ENCODE data around the gene MPPED1.

MPPED1 gene

GRCh38 chr22:43398910-43399309 lies 12.9 kb upstream of the MPPED1 start:
- H3K4me1 ChIP-seq (ENCODE audit: insufficient read depth, low read length) = no peaks in the 10 kb centered on the region
- H3K36me3 ChIP-seq (ENCODE audit: insufficient read depth, low read length) = no peaks in the 10 kb centered on the region
- no peak overlapping the region for H3K9ac ChIP-seq (ENCODE audit: low read depth, low read length)
- H3K9me3 ChIP-seq (ENCODE audit: control insufficient read depth, insufficient read depth, low read length) = no peaks in the 10 kb centered on the region

- no peaks in the 10 kb centered on the region for H3K36me3 ChIP-seq (ENCODE audit: insufficient read depth, low read length)
- no peaks in the 10 kb centered on the region for H3K9me3 ChIP-seq (ENCODE audit: control insufficient read depth, insufficient read depth, low read length)
- H3K4me1 ChIP-seq (ENCODE audit: insufficient read depth, low read length) = no peaks in the 10 kb centered on the region
- H3K9ac ChIP-seq (ENCODE audit: low read depth, low read length) = no peak overlapping the region
Observed at GRCh38 chr22:43399338-43399979, 12.4 kb upstream of the MPPED1 start.

DNA sequence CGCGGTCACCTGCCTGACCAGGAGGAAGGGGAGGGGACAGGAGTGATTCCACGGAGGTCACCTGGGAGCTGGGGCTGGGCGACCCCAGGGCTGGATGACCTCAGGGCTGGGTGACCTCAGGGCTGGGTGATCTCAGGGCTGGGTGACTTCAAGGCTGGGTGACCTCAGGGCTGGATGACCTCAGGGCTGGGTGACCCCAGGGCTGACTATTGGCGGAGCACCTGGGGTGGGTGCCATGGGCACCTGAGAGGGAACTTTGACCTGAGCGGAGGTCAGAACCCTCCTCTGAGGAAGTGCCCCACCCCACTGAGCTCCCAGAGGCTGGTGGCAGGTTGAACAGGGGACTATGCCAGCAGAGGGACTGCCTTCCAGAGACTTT lies 11.8 kb upstream of the MPPED1 start:
- Histone ChIP-seq H3K36me3 (ENCODE audit: insufficient read depth, low read length) (no peaks in the 10 kb centered on the region), H3K9me3 (ENCODE audit: control insufficient read depth, insufficient read depth, low read length) (no peaks in the 10 kb centered on the region), H3K9ac (ENCODE audit: low read depth, low read length) (no peak overlapping the region), H3K4me1 (ENCODE audit: insufficient read depth, low read length) (no peaks in the 10 kb centered on the region)

- Histone ChIP-seq H3K9ac (ENCODE audit: low read depth, low read length) (no peak overlapping the region), H3K9me3 (ENCODE audit: control insufficient read depth, insufficient read depth, low read length) (no peaks in the 10 kb centered on the region)
Observed at GRCh38 chr22:43400449-43400848, 11.4 kb upstream of the MPPED1 start.

GRCh38 chr22:43401233-43401632 lies 10.6 kb upstream of the MPPED1 start:
- Histone ChIP-seq H3K4me1 (ENCODE audit: insufficient read depth, low read length) (no peaks in the 10 kb centered on the region), H3K36me3 (ENCODE audit: insufficient read depth, low read length) (no peaks in the 10 kb centered on the region), H3K9me3 (ENCODE audit: control insufficient read depth, insufficient read depth, low read length) (no peaks in the 10 kb centered on the region), H3K9ac (ENCODE audit: low read depth, low read length) (no peak overlapping the region)

More at GRCh38 chr22:43400449-43400848, 11.4 kb upstream of the MPPED1 start:
- Histone ChIP-seq H3K4me1 (ENCODE audit: insufficient read depth, low read length) (no peaks in the 10 kb centered on the region), H3K36me3 (ENCODE audit: insufficient read depth, low read length) (no peaks in the 10 kb centered on the region)

DNA sequence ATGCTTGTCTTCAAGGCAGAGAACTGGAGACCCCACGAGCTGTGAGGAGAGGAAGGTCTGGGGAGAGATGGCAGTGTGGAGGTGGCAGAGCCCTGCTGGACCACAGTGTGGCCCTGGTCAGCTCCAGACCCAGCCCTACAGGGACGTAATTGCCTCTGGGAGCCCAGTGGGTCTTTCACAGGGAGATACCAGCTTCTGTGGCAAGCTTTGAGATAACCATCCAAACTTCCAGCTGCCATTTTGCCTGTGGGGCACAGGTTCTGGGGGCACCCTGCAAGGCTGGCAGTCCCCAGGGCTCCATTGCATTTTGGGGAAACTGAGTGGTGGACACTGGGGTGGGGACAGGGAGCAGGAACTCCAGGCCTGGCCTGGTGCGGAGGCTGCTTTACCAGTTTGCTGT lies 10.2 kb upstream of the MPPED1 start:
- Histone ChIP-seq H3K36me3 (ENCODE audit: insufficient read depth, low read length) (no peaks in the 10 kb centered on the region), H3K9ac (ENCODE audit: low read depth, low read length) (no peak overlapping the region), H3K9me3 (ENCODE audit: control insufficient read depth, insufficient read depth, low read length) (no peaks in the 10 kb centered on the region), H3K4me1 (ENCODE audit: insufficient read depth, low read length) (no peaks in the 10 kb centered on the region)

- no peaks in the 10 kb centered on the region for H3K36me3 ChIP-seq (ENCODE audit: insufficient read depth, low read length)
- H3K9me3 ChIP-seq (ENCODE audit: control insufficient read depth, insufficient read depth, low read length) = no peaks in the 10 kb centered on the region
- H3K9ac ChIP-seq (ENCODE audit: low read depth, low read length) = no peak overlapping the region
- H3K4me1 ChIP-seq (ENCODE audit: insufficient read depth, low read length) = no peaks in the 10 kb centered on the region
Observed at GRCh38 chr22:43402128-43402527, 9.7 kb upstream of the MPPED1 start.

DNA sequence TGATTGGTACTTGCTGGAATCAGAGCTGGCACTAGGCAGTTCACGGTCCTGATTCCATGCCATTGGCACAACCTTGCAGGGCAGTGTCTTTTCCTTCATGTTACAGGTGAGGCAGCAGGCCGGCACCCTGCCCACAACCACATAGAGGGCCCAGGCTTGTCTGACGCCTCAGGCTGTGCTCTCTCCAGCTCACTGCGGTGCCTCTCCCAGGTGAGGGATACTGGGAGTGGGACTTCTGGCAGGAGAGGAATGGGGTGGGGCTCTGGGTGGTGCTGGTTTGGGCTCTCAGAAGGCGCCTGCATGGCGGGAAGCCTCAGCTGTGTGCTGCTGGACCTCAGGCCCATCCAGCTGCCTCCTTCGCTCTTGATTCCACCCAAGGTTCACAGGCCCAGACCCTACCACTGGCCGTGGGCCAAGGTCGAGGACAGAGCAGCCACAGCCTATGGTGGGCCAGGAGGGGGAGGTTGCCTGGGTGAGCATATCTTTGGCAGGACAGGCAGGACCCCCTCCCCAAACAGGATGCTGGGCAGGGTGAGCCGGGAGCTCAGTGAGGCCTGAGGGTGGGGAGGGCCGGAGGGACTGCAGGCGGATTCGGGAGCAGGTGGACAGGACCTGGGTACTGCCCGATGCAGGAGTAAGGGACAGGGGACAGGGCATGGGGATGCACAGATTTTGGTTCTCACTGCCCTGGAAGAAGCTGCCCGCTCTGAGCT lies 7.0 kb upstream of the MPPED1 start:
- Histone ChIP-seq H3K9me3 (ENCODE audit: control insufficient read depth, insufficient read depth, low read length) (no peaks in the 10 kb centered on the region), H3K4me1 (ENCODE audit: insufficient read depth, low read length) (no peaks in the 10 kb centered on the region)

DNA sequence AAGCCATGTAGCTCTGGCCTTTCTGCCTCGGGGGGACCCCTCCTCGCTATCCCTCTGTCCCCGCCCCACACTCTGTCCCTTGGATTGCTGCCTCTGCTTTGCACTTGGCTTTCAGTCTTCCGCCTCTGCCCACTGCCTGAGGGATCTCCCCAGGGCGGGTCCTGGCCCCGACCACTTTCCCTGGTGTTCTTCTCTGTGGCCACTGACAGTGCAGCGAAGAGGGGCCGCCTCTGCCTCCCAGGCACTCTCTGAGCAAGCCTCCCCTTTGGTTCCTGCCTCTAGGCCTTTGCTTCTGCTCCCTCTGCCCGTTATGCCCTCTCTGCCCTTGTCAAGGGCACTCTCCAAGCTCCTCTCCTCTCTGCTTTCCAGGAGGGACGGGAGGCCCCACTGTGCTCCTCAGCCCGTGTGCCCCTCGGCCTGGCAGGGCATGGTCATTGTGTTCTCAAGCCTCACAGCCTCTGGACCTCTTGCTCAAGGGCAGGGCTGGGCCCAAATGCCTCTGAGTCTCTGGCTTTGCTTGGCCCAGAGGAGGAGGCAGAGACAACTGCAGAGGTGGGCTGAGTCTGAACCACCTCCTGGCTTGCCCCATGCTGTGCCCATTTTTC lies 5.5 kb upstream of the MPPED1 start:
- Histone ChIP-seq H3K9ac (ENCODE audit: low read depth, low read length) (no peak overlapping the region), H3K36me3 (ENCODE audit: insufficient read depth, low read length) (no peaks in the 10 kb centered on the region), H3K9me3 (ENCODE audit: control insufficient read depth, insufficient read depth, low read length) (no peaks in the 10 kb centered on the region), H3K4me1 (ENCODE audit: insufficient read depth, low read length) (no peaks in the 10 kb centered on the region; the same call in 1 of the 2 replicates)

More for the DNA sequence above, 7.0 kb upstream of the MPPED1 start:
- H3K36me3 ChIP-seq (ENCODE audit: insufficient read depth, low read length) = no peaks in the 10 kb centered on the region
- no peak overlapping the region for H3K9ac ChIP-seq (ENCODE audit: low read depth, low read length)

- Histone ChIP-seq H3K4me1 (ENCODE audit: insufficient read depth, low read length) (peaks cover 2% of the 10 kb centered on the region), H3K9ac (ENCODE audit: low read depth, low read length) (no peak overlapping the region), H3K9me3 (ENCODE audit: control insufficient read depth, insufficient read depth, low read length) (no peaks in the 10 kb centered on the region), H3K36me3 (ENCODE audit: insufficient read depth, low read length) (no peaks in the 10 kb centered on the region)
Observed at GRCh38 chr22:43407591-43407990, 4.2 kb upstream of the MPPED1 start.

GRCh38 chr22:43408009-43408408 lies 3.8 kb upstream of the MPPED1 start:
- Histone ChIP-seq H3K4me1 (ENCODE audit: insufficient read depth, low read length) (peaks cover 3% of the 10 kb centered on the region), H3K9me3 (ENCODE audit: control insufficient read depth, insufficient read depth, low read length) (no peaks in the 10 kb centered on the region), H3K9ac (ENCODE audit: low read depth, low read length) (no peak overlapping the region), H3K36me3 (ENCODE audit: insufficient read depth, low read length) (no peaks in the 10 kb centered on the region)

- H3K9ac ChIP-seq (ENCODE audit: low read depth, low read length) = no peak overlapping the region
- H3K36me3 ChIP-seq (ENCODE audit: insufficient read depth, low read length) = no peaks in the 10 kb centered on the region
- H3K9me3 ChIP-seq (ENCODE audit: control insufficient read depth, insufficient read depth, low read length) = no peaks in the 10 kb centered on the region
- H3K4me1 ChIP-seq (ENCODE audit: insufficient read depth, low read length) = peaks cover 3% of the 10 kb centered on the region
Observed at GRCh38 chr22:43409046-43409445, 2.8 kb upstream of the MPPED1 start.

- Histone ChIP-seq H3K36me3 (ENCODE audit: insufficient read depth, low read length) (no peaks in the 10 kb centered on the region), H3K9me3 (ENCODE audit: control insufficient read depth, insufficient read depth, low read length) (no peaks in the 10 kb centered on the region), H3K4me1 (ENCODE audit: insufficient read depth, low read length) (peaks cover 3% of the 10 kb centered on the region), H3K9ac (ENCODE audit: low read depth, low read length) (no peak overlapping the region)
Observed at GRCh38 chr22:43409800-43410199, 2.0 kb upstream of the MPPED1 start.

GRCh38 chr22:43411040-43411868 lies 560 bp upstream of the MPPED1 start:
- no peaks in the 10 kb centered on the region for H3K36me3 ChIP-seq (ENCODE audit: insufficient read depth, low read length)

More at GRCh38 chr22:43411040-43411868, 560 bp upstream of the MPPED1 start:
- H3K9ac ChIP-seq (ENCODE audit: low read depth, low read length) = peak overlapping the region; percentile 21; the same call in 1 of the 2 replicates
- H3K4me1 ChIP-seq (ENCODE audit: insufficient read depth, low read length) = peaks cover 3% of the 10 kb centered on the region
- no peaks in the 10 kb centered on the region for H3K9me3 ChIP-seq (ENCODE audit: control insufficient read depth, insufficient read depth, low read length)
